ENCODE data around the gene MED27. TPM values are rescaled to one million over a fixed set of nuclear protein-coding genes. Genes with fewer than 3 reads are reported as not detected.

MED27 gene
- total RNA-seq, 4 donors from 2014 or later, result 10.9 to 23.1 (median 13.5) TPM

GRCh38 chr9:131845305-131846298, 234.1 kb downstream of the MED27 start:
- no peak for TF ChIP-seq CTCF (IDR thresholded peaks at IDR 0.05)
- DNase-seq (ENCODE audit: low spot score), result no peak
- ATAC-seq (ENCODE audit: low FRiP score), result no peak

GRCh38 chr9:131844745-131845118, 234.9 kb downstream of the MED27 start:
- TF ChIP-seq CTCF (IDR thresholded peaks at IDR 0.05), result no peak
- ATAC-seq (ENCODE audit: low FRiP score) (no peak), DNase-seq (ENCODE audit: low spot score) (no peak)

- DNase-seq (ENCODE audit: low spot score) (no peak), ATAC-seq (ENCODE audit: low FRiP score) (no peak)
- TF ChIP-seq CTCF (IDR thresholded peaks at IDR 0.05), result no peak
These were observed 235.5 kb downstream of the MED27 start for GRCh38 chr9:131843989-131844744.

- no peak for TF ChIP-seq CTCF (IDR thresholded peaks at IDR 0.05)
- DNase-seq (ENCODE audit: low spot score) (no peak), ATAC-seq (ENCODE audit: low FRiP score) (no peak)
These were observed 237.8 kb downstream of the MED27 start for GRCh38 chr9:131841765-131842318.

- ATAC-seq (ENCODE audit: low FRiP score) (no peak), DNase-seq (ENCODE audit: low spot score) (no peak)
- no peak for TF ChIP-seq CTCF (IDR thresholded peaks at IDR 0.05)
These were observed 238.6 kb downstream of the MED27 start for GRCh38 chr9:131840751-131841702.

GRCh38 chr9:131840220-131840619, 239.4 kb downstream of the MED27 start:
- TF ChIP-seq CTCF (IDR thresholded peaks at IDR 0.05), result no peak
- no peak for DNase-seq (ENCODE audit: low spot score)
- no peak for ATAC-seq (ENCODE audit: low FRiP score)

Measured in omental fat pad (tissue), 4 donors.